ENCODE results near the gene NRG2. TPM values are rescaled to one million over a fixed set of nuclear protein-coding genes. Genes with fewer than 3 reads are reported as not detected.

NRG2 gene
- total and polyA plus RNA-seq, 11 donors = 0.72 to 4.8 (median 3.4) TPM

GRCh38 chr5:139797856-139798510 lies 245.1 kb downstream of the NRG2 start:
- Histone ChIP-seq H3K9me3 (no peaks in the 10 kb centered on the region), H3K27me3 (peaks cover 18 to 72% (median 38%) of the 10 kb centered on the region in 9 donors), H3K4me1 (peaks cover 0 to 14% (median 6%) of the 10 kb centered on the region in 12 donors), H3K4me3 (no peak overlapping the region), H3K27ac (no peak overlapping the region), H3K36me3 (no peaks in the 10 kb centered on the region)
- intact Hi-C loops (cut with DNase I) = loop anchor here in 1 of 10 donors (10.0 kb wide), 1 partner anchor 347 kb away; no protein-coding TSS in a partner anchor
- 60 to 64% (median 62%) methylated on average over 9 of the region's 9 CpGs for WGBS, 4 donors
- DNase-seq (no peak), ATAC-seq (no peak)
- TF ChIP-seq CTCF (IDR thresholded peaks at IDR 0.05) = no peak
- no peak for TF ChIP-seq POLR2A (IDR thresholded peaks at IDR 0.05)

DNA sequence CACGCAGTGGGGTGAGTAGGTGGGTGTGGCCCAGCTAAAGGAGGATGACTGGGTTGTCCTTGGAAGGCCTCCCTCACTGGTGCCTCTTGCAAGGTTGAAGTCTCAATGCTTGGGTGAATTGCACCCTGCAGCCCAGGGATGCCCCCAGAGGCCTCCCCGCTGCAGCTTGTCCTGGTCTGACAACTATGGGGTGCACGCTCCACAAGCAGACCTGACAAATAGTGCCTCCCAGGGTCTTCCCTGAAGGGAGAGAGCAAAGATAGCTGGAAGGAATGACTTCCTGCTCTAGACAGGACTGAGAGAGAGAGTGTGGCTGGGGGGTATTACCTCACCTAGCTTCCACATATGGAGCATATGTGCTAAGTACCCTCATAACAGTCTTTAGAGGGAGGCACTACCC lies 245.8 kb downstream of the NRG2 start:
- DNase-seq = no peak
- TF ChIP-seq POLR2A (IDR thresholded peaks at IDR 0.05) (no peak), CTCF (IDR thresholded peaks at IDR 0.05) (no peak)
- Histone ChIP-seq H3K27ac (no peak overlapping the region), H3K4me3 (no peak overlapping the region), H3K36me3 (no peaks in the 10 kb centered on the region), H3K9me3 (no peaks in the 10 kb centered on the region), H3K27me3 (peaks cover 18 to 65% (median 38%) of the 10 kb centered on the region in 9 donors), H3K4me1 (peaks cover 0 to 14% (median 6%) of the 10 kb centered on the region in 12 donors)
- 70 to 86% (median 77%) methylated on average over 3 of the region's 3 CpGs for whole genome bisulfite sequencing, 4 donors
- no peak for ATAC-seq
- intact Hi-C loops (cut with DNase I) = loop anchor here in 1 of 10 donors (10.0 kb wide), 1 partner anchor 347 kb away; no protein-coding TSS in a partner anchor

Other genes with a start within 250 kb of the NRG2 start
- under 1 TPM in 2 of 9 donors, not detected in 7; 0.04 to 0.11 TPM for gene PSD2, start 247.5 kb downstream of the NRG2 start, total RNA-seq
- under 1 TPM in 1 of 2 donors, not detected in 1; 0.04 TPM for gene PSD2, start 247.5 kb downstream of the NRG2 start, polyA plus RNA-seq
- 10 to 100 TPM; 18.9 to 30.9 (median 20.3) TPM for gene PURA, start 70.8 kb upstream of the NRG2 start, total RNA-seq
- 1 to 10 TPM; 5.6 to 7.4 TPM for gene PURA, start 70.8 kb upstream of the NRG2 start, polyA plus RNA-seq
- gene IGIP, start 82.6 kb upstream of the NRG2 start, total RNA-seq = 10 to 100 TPM in 7 of 9 donors, 1 to 10 TPM in 2; 9.8 to 18.3 (median 10.6) TPM
- 1 to 10 TPM; 5.8 to 6.9 TPM for gene IGIP, start 82.6 kb upstream of the NRG2 start, polyA plus RNA-seq
- gene CYSTM1, start 131.9 kb upstream of the NRG2 start, total RNA-seq = 100 to 1,000 TPM in 3 of 9 donors, 10 to 100 TPM in 6; 58.1 to 222 (median 94.5) TPM
- 100 to 1,000 TPM in 1 of 2 donors, 10 to 100 TPM in 1; 82.0 to 238 TPM for gene CYSTM1, start 131.9 kb upstream of the NRG2 start, polyA plus RNA-seq